Left colon (tissue), 2 donors: ENCODE results near the gene SRRM5. TPM values are rescaled to one million over a fixed set of nuclear protein-coding genes. Genes with fewer than 3 reads are reported as not detected.
A peak's percentile ranks its signal among the peaks of the same experiment; 100 is the strongest.

Experiments used
- ATAC-seq: fragments of 200-7000 bp; cut with Tn5 transposase; one replicate; pipeline ENCODE4 v1.9.1; 2020; ENCODE audit warnings: mild to moderate bottlenecking, moderate library complexity
- DNase-seq, 2 donors: peaks; one replicate each; pipeline ENCODE4 v3.0.0-alpha.2; 2020
- intact Hi-C, 2 donors: fragments of 100-400 bp; cut with DNase I in 1 of 2; cut with micrococcal nuclease in 1 of 2; formaldehyde crosslinking; loops; one replicate each; pipeline versions ENCODE4 v1.11.2 to v1.14.0; 2022; cut with DNase I, micrococcal nuclease
- total RNA-seq, 2 donors: library from RNA; stranded (reverse); fragmentation: NEBNext Ultra II Directional; extraction: Animal tissue kit (Norgen Biotek cat#: 25700); gene quantifications; one replicate each; pipeline ENCODE4 v1.2.1, GENCODE V29; 2021
- donor health status: DM: no; HTN: no; CAD: no.
- donor health status: DM: yes; HTN: yes; CAD: no.

SRRM5 gene
- total RNA-seq, 2 donors from 2014 or later, result 0.14 to 0.73 TPM

DNA sequence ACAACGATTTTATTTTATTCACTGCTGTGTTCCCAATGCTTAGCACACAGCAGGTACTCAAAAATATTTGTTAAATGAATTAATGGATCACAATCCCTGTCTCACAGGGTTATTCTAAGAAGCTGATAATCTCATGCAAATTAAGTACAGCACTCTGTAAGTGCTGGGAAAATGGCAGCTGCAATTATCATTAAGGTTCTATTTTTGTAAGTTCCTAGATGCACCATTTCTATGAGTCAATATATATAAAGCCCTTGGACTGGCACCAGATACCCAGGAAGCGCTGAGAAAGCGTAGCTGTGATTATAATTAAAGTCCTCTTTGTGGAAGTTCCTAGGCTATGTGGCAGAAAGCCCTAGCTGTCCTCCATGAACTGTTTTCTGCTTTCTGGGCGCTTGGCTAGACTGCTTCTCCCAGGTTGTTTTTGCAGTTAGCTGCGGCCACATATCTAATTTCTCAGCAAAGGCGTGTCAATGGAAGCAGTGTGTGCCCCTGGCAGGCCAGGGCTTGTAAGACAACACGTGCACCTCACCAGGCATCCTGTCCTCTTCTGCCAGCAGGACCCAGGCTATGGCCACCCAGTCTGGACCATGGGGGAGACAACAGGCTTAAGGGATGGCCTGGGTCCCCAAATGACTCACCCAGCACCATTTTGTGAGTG is 5.2 kb upstream of the SRRM5 start:
- ATAC-seq, result no peak
- no peak for DNase-seq
- intact Hi-C loops, result no loop called here

DNA sequence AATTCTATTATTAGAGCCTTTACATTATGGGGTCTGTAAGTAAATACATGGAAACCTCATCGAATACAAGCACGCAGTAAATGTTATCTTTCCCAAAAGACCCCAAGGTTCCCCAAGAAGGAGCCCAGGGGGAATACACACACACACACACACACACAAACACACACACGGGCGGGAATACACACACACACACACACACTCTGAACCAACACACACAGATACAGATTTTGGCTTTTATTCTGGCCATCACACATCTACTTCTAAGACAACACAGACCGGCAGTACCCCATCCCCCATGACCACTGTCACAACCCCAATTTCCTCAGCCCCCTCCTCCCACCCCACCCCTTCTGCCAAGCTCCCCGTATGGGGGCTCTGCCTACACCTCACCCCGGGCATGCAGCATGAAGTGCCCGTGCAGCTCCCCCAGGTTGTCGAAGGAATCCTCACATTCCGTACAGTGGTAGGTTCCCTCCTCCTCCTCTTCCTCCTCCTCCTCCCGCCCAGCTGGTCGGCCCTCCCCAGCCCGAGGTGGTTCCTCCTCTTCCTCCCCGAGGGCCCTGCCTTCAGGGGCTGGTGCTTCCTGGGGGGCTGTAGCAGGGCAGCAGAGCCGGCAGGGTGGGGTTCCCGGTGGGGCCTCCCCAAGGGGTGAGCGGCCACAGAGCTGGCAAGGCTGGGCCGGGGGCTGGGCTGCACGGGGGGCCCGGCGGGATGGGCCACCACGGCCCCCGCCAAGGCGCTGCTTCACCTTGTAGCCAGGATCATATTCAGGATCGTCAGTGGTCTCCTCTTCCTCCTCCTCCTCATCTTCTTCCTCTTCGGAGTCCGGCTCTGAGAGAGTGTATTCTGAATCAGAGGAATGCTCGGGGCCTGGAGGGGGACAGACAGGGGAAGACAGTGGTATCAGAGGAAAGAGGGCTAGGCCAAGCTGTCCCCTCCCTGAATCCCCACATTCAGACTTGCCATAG is 4.4 kb upstream of the SRRM5 start:
- ATAC-seq, result no peak
- DNase-seq, result no peak
- intact Hi-C loops, result no loop called here

DNA sequence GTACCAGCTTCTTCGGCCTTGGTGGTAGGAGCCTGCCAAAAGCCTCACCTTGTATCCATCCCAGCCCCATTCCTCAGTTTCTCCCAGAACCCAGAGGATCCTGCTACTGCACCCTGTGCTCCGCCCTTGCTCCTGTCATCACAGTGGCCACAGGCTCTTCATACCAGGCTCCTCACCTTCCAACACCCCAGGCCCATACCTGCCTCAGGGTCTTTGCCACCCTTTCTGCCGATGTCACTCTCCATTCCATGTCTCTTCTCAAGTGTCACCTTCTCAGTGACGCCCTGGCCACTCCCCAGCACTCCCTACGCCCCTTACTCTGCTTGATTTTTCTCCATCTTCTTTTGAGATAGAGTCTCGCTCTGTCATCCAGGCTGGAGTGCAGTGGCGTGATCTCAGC is 2.0 kb upstream of the SRRM5 start:
- intact Hi-C loops, result no loop called here
- DNase-seq, result no peak
- ATAC-seq, result no peak

DNA sequence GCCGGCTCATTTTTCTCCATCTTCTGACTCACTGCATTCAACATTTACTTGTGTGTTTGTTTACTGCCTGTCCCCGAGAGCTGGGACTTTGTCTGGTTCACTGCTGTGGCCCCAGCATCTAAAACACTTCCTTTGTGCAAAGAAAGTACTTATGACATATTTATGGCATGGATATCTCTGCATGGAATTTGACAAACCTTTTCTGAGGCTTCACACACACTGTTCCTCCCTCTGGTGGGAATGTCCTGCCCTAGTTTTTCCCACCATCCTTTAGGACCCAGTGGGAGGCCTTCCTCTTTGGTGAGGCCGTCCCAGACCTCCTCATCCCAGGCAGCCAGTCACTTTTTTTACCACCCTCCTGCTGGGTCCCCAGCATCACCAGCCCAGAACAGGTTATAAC is 1.4 kb upstream of the SRRM5 start:
- DNase-seq (no peak), ATAC-seq (no peak)
- intact Hi-C loops, result no loop called here

DNA sequence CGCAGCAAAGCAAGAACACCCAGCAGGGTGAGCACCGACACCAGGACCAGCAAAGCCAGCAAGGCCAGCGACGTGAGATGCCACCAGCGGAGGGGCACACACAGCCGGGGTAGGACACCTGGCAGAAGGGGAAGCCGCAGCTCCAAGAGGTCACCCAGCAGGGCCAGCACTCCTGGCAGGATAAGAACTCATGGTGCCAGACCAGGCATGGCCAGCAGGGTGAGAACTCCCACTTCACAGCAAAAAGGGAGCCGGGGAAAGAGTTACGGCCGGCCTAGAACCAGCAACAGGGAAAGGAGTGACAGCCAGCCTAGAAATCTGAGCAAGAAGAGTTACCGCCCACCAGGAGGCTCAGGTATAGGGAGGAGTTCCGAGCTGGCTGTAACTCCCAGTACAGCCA is 486 bp downstream of the SRRM5 start:
- intact Hi-C loops, result no loop called here
- DNase-seq, result no peak
- ATAC-seq, result no peak

DNA sequence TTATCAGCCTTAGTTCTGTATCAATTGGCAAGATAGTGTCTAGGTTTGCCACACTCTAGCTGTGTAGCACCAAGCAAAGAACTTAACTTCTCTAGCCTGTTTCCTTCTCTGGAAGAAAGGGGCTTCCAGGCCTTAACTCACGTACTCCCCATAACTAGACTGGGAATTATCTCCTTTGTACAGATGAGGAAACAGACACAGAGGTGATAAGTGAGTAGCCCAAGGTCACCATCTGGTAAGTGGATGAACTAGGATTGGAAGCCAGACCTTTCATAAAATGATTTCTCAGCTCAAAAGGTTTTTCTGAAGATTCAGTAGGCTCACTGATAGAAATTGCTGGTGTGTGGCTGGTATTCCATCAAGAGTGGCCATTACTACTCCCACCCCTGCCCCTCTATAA is 4.4 kb downstream of the SRRM5 start:
- DNase-seq, result no peak
- intact Hi-C loops, result no loop called here
- ATAC-seq, result no peak

DNA sequence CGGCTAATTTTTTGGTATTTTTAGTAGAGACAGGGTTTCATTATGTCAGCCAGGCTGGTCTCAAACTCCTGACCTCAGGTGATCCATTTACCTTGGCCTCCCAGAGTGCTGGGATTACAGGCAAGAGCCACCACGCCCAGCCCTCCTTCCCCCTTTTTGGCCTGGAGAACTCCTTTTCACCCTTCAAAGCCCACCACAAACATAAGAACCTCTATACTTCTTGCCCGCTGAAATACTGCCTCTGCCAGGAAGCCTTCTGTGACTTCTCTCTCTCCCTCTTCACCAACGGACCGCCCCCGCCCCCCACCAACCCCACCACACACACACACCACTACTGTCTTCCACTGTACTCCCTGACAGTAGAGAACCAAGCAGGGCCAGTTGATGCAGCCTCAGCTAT is 5.1 kb downstream of the SRRM5 start:
- DNase-seq (no peak), ATAC-seq (no peak)
- intact Hi-C loops, result no loop called here

DNA sequence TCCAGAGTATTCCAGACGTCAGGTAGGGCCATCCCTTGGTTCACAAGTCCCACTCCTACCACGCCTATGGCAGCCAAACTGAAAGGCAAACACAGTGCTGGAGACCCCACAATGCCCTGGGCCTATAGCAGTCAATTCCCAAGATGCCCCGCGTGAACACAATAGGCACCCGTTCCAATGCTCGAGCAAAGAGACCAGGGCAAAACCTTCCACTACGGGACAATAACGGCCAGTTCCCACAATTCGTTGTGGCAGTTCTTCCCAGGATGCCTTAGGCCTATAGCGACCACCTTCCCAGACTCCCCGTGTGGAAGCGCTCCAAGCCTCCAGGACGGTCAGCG is 7.0 kb downstream of the SRRM5 start:
- ATAC-seq (peak; percentile 46), DNase-seq (no peak)
- intact Hi-C loops, result no loop called here

DNA sequence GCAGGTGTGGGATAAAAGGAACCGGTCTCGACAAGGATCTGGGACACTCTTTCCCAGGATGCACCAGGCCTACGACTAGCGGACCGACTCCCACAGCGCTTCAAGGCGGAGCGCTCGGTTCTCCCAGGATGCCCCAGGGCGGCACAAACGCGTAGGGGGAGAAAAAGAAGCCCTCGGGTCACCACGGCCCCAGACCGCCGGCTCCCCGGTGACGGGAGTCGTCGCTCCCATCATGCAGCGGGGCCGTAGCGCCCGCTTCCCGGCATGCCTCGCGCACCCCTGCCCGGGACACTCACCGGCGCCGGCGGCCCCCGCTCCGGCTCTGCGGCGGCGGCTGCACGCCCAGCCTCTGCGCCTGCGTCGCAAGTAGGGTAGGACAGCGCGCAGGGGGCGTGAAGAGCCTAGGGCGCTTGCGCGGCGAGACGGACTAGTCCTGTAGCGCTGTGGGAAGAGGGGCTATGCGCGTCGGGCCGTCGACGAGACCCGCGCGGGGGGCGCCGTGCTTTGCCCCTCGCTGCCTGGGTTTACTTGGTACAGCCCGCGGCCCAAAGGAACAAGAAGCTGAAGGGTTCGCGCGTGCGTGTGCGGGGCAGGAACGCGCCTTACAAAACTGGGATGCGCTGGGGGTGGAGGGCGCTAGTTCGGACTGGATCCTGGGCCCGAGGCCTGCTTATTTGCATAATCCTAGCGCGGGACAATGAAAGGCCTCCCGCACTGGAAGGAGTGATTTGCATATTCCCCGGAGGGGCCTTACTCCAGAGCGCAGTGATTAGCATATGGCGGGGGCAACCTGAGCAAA is 7.6 kb downstream of the SRRM5 start, which contains the start of gene ZNF428:
Gene ZNF428 (minus strand): TSS at position 368 of the 799 bp plus-strand sequence. CDS start 5,325 bp downstream, outside the sequence.
- intact Hi-C loops, result no loop called here
- DNase-seq, result peak; percentile 88 to 89
- peak; percentile 91 for ATAC-seq

DNA sequence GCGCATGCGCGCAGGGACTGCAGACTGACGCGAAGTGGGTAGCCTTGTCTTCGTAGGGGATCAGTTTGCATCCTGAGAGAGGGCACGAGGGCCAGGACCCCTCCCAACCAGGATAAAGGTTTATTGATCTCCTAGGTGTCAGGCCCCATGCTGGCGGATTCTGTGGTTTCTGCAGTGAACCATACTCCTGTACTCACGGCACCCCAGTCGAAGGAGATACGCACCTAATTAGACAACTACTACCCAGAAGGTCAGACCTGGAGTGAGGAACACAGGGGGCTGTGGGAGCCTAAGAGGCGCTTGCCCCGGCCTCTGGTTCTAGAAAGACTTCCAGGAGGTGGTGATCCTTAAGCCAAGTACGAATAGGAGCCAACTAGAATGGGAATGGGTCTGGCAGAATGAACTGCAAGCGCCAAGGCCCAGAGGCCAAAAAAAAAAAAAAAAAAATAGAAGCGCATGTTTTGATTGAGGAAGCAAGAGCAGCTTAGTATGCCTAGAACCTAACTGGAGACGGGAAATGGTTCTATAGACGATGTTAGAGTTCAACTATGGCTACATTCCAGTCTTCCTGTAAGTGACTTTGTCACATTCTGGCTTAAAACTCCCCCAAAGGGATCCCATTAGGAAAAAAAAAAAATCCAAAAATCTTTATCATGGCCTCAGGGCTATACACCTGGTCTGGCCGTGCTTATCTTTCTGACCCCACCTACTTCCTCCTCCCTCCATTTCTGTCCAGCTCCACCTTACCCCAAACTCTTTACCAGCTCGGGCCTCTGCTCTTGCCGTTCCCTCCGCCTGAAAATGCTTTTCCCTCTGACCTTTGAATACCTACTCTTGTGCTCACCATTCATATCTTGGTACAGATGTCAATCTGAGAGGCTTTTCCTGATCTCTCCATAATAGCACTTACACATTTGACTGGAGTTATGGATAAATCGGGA is 8.4 kb downstream of the SRRM5 start:
- intact Hi-C loops, result no loop called here
- DNase-seq (peak in 1 of 2 donors; percentile 89), ATAC-seq (no peak)

DNA sequence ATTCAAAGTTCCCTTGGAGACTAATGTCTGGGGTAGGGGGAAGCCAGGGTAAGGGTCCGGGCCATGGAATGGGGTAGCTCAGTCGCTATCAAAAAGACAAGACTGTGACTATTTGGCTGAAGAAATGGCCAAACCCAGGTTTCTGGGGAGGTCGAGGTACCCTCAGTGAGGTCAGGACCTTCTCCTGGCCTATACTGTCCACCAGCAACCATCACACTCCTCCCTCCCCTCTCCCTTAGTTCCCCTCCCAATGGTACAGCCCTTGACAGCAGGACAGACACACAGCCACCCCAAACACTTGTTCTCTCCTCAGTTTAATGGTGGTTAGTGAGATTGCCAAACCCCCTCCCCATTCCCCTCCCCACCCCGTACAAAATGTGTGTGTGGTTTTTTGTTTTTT is 10.2 kb downstream of the SRRM5 start:
- intact Hi-C loops, result no loop called here
- DNase-seq (no peak), ATAC-seq (no peak)

DNA sequence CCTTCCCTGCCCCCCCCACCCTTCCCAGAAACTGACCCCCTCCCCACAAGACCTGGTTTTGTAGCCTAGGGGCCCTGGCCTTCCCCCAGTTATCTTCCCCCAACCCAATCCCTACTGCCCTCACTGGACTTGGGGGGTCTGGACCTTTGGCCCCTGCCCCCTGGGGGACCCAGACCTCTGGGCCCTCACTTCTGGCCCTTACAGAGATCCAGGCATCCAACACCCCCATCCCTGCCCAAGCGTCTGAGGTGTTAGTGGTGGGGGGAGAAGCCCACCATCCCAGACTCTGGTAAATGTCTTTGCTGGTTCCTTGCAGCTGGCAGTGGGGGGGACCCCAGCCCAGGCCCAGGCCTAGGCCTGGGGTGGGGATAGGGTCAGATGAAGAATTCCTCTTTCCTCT is 11.1 kb downstream of the SRRM5 start:
- intact Hi-C loops, result no loop called here
- no peak for ATAC-seq
- DNase-seq, result no peak

DNA sequence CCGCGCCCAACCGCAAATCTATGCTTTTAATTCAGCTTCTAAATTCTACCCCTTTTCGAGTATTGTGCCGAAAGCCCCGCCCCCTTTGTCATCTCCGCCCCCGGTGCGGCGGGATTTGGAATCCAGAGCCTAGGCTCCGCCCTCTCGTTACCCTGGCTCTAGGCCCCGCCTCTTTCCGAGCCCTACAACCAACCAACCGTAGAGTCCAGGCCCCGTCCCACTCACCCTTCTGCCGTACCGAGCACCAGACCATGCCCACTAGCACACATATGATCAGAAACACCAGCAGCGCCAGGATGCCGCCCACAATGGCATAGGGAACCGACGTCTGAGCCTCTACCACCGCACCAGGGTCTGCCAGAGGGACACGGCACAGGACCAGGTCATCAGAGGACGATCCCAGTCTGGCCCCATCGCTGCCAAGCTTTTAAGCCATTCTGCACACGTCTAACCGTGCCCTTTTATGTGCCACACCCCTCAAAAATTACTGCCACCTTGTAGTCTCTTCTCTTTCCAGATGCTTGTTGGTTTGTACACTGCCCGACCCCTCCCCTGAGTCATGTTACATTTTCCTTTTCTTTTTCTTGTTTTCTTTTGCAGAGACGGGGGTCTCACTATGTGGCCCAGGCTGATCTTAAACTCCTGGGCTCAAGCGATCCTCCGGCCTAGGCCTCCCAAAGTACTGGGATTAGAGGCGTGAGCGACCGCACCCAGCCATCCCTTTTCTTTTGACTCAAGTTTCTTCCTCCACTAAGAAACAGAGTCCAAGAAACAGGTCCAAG is 12.2 kb downstream of the SRRM5 start:
- intact Hi-C loops, result no loop called here
- DNase-seq (no peak), ATAC-seq (no peak)

DNA sequence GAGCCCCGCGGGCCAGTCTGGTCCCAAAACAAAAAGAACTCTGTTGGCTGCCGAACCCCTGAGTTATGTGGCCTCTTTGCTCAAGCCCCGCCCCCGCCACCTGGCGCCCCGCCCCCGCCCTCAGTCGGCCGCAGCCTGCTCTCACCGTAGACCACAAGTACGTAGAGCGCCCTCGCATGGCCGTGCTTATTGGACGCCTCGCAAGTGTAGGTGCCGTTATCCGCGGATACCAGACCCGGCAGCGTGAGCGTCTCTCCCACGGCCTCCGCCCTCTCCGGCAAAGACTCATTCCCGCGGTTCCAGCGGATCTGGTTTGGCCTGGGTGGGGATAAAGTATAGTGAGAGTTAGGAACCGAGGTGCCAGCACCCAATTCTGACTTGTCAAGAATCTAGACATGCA is 13.0 kb downstream of the SRRM5 start:
- ATAC-seq (peak; percentile 83), DNase-seq (peak; percentile 76 to 89)
- intact Hi-C loops, result no loop called here

DNA sequence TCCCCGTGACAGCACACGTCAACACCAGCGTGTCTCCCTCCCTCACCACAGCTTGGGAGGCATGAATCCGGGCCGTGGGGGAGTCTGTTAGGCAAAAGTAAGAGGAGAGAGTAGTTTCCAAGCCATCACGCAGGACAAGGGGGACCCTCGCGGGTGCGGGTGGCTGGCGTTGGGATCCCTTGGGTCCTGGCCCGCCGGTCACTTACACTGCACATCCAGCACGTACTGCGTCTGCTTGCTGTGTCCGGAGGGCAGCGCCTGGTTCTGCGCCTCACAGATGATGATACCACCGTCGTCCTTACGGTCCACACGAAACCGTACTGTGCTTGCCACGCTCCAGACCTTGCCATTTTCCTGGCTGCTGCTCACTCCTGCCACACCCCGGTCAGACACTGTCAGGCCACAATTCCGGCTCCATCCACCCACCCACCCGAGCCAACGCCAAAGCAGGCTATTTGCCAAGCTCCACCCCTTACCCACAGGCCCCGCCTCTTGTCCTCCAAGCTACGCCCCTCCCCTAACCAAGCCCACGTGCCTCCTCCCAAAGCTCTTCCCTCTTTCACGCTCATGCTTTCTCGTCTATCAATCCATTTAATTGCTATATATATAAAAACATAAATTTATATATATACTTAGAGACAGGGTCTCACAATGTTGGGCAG is 14.2 kb downstream of the SRRM5 start:
- DNase-seq, result peak in 1 of 2 donors; percentile 35
- intact Hi-C loops, result no loop called here
- peak; percentile 56 for ATAC-seq

DNA sequence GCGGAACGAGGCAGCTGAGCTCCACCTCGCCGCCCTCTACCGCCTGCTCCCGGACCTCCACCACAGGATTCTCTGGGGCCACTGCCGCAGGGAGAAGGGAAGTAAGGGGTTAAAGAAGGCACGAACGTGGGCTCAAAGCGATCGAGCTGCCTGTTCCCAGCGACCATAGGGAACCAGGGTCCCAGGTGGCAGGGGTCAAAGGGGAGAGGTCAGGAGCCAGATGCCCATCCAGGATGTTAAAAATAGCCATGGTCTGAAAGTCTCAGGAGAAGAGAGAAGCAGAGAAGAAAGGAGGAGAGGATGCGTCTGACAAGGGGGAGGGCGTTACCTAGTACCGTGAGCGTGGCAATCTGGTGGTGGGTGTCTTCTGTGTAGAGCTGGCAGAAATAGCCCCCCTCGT is 14.9 kb downstream of the SRRM5 start:
- no peak for DNase-seq

DNA sequence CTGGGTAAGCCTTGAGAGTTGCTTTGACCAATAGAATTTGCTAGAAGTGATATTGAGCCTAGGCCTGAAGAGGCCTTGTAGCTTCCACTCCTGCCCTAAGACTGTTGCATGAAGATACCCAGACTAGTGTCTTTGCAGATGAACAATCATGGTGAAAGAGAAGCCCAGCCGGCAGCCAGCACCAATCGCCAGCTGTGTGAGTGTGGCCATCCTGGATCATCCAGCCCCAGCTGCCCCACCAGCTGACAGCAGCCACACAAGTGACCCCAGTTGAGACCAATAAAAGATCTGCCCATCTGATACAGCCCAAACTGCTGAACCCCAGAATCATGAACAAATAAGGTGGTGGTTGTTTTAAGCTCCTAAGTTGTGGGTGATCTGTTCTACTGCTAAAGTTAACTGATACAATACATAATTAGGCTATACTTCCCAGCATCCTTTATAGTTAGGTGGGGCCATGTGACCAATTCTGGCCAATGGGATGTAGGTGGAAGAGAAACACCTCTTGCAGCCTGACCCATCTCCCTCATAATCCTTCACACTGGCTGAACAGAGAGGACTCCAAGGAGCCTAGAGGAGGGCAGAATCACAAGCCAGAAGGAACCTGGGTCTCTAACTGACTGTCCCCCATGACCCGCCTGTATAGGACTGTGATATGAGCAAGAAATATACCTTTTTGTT is 16.9 kb downstream of the SRRM5 start:
- DNase-seq (no peak), ATAC-seq (no peak)
- intact Hi-C loops, result no loop called here

More for the DNA sequence above, 14.9 kb downstream of the SRRM5 start:
- intact Hi-C loops, result no loop called here
- no peak for ATAC-seq
